HG03159 (cell line): Measurements from ENCODE around the gene TMEM184C.

Experiments
- ATAC-seq: cut with Tn5 transposase; IDR thresholded peaks from one replicate; pipeline ENCODE4 v1.9.1; 2021; ENCODE audit warnings: mild to moderate bottlenecking, moderate library complexity; ENCODE audit not compliant: unreplicated experiment

Gene TMEM184C

GRCh38 chr4:147648656-147649055 is 31.5 kb downstream of the TMEM184C start:
- no peak for ATAC-seq

GRCh38 chr4:147651563-147651962 is 34.4 kb downstream of the TMEM184C start:
- peak; percentile 53 for ATAC-seq

- no peak for ATAC-seq
Observed at GRCh38 chr4:147655639-147656038, 38.4 kb downstream of the TMEM184C start.

- ATAC-seq = no peak
Observed at GRCh38 chr4:147658501-147658900, 41.3 kb downstream of the TMEM184C start.

- no peak for ATAC-seq
Observed at GRCh38 chr4:147674073-147674472, 56.9 kb downstream of the TMEM184C start.

- ATAC-seq = no peak
Observed at GRCh38 chr4:147674496-147674895, 57.3 kb downstream of the TMEM184C start.

GRCh38 chr4:147678106-147678505 is 60.9 kb downstream of the TMEM184C start:
- no peak for ATAC-seq

- no peak for ATAC-seq
Observed at GRCh38 chr4:147678796-147679549, 61.8 kb downstream of the TMEM184C start.

GRCh38 chr4:147682755-147683154 is 65.6 kb downstream of the TMEM184C start:
- no peak for ATAC-seq

GRCh38 chr4:147683188-147683591 is 66.0 kb downstream of the TMEM184C start:
- ATAC-seq = no peak

- peak; percentile 99 for ATAC-seq
Observed at GRCh38 chr4:147683717-147684700, 66.8 kb downstream of the TMEM184C start, which contains the start of gene PRMT9. PRMT9 (minus strand) TSS chr4:147684163; CDS start chr4:147683987, 176 bp downstream.

- no peak for ATAC-seq
Observed at GRCh38 chr4:147689067-147689466, 71.9 kb downstream of the TMEM184C start.

- ATAC-seq = no peak
Observed at GRCh38 chr4:147691820-147692219, 74.6 kb downstream of the TMEM184C start.

GRCh38 chr4:147693218-147693617 is 76.0 kb downstream of the TMEM184C start:
- ATAC-seq = no peak

- no peak for ATAC-seq
Observed at GRCh38 chr4:147696866-147697265, 79.7 kb downstream of the TMEM184C start.

GRCh38 chr4:147704846-147705245 is 87.6 kb downstream of the TMEM184C start:
- no peak for ATAC-seq

GRCh38 chr4:147707892-147708672 is 90.9 kb downstream of the TMEM184C start:
- ATAC-seq = peak; percentile 65

GRCh38 chr4:147709999-147710398 is 92.8 kb downstream of the TMEM184C start:
- ATAC-seq = no peak

GRCh38 chr4:147714575-147715401 is 97.6 kb downstream of the TMEM184C start:
- no peak for ATAC-seq

- ATAC-seq = peak; percentile 88
Observed at GRCh38 chr4:147717878-147718277, 100.7 kb downstream of the TMEM184C start.
